Left ventricle myocardium superior (tissue), 1 donor: ENCODE measurements around the gene STK17B. TPM values are rescaled to one million over a fixed set of nuclear protein-coding genes. Genes with fewer than 3 reads are reported as not detected.

Experiments
- ATAC-seq: fragments of 200-7000 bp; cut with Tn5 transposase; one replicate; pipeline ENCODE4 v1.9.1; 2020; ENCODE audit warnings: mild to moderate bottlenecking, moderate library complexity
- DNase-seq: peaks from one replicate; pipeline ENCODE4 v3.0.0-alpha.2; 2020
- intact Hi-C: fragments of 100-400 bp; cut with micrococcal nuclease; formaldehyde crosslinking; loops from one replicate; pipeline ENCODE4 v1.11.0; 2022
- total RNA-seq: library from RNA; stranded (reverse); fragmentation: NEBNext Ultra II Directional; extraction: Animal tissue kit (Norgen Biotek cat#: 25700); gene quantifications from one replicate; pipeline ENCODE4 v1.2.1, GENCODE V29; 2021
- donor health status: DM: no; HTN: yes; CAD: no; lungs with severe emphysema.

The STK17B gene
- total RNA-seq, 1 donor from 2014 or later: 7.2 TPM

GRCh38 chr2:196162586-196163175, 8.7 kb downstream of the STK17B start:
- ATAC-seq: no peak
- DNase-seq: no peak
- intact Hi-C loops: no loop called here

GRCh38 chr2:196160946-196161345, 10.4 kb downstream of the STK17B start:
- intact Hi-C loops: no loop called here
- ATAC-seq: no peak
- no peak for DNase-seq

GRCh38 chr2:196160101-196160500, 11.3 kb downstream of the STK17B start:
- ATAC-seq: peak; percentile 74
- DNase-seq: no peak
- intact Hi-C loops: no loop called here

GRCh38 chr2:196159221-196159892, 12.0 kb downstream of the STK17B start:
- no peak for DNase-seq
- intact Hi-C loops: no loop called here
- ATAC-seq: no peak

GRCh38 chr2:196155575-196155974, 15.8 kb downstream of the STK17B start:
- ATAC-seq (no peak), DNase-seq (no peak)
- intact Hi-C loops: no loop called here

- ATAC-seq (no peak), DNase-seq (no peak)
- intact Hi-C loops: no loop called here
Measured at GRCh38 chr2:196153480-196153879, 17.9 kb downstream of the STK17B start.

- ATAC-seq: no peak
- intact Hi-C loops: no loop called here
- DNase-seq: no peak
Measured at GRCh38 chr2:196149948-196150347, 21.4 kb downstream of the STK17B start.

GRCh38 chr2:196148736-196149135, 22.6 kb downstream of the STK17B start:
- DNase-seq (no peak), ATAC-seq (no peak)
- intact Hi-C loops: no loop called here

- ATAC-seq (no peak), DNase-seq (no peak)
- intact Hi-C loops: no loop called here
Measured at GRCh38 chr2:196145256-196145655, 26.1 kb downstream of the STK17B start.

- DNase-seq (no peak), ATAC-seq (no peak)
- intact Hi-C loops: no loop called here
Measured at GRCh38 chr2:196144513-196145126, 26.8 kb downstream of the STK17B start.

- DNase-seq (no peak), ATAC-seq (no peak)
- intact Hi-C loops: no loop called here
Measured at GRCh38 chr2:196143730-196144131, 27.6 kb downstream of the STK17B start.

GRCh38 chr2:196142825-196143224, 28.6 kb downstream of the STK17B start:
- intact Hi-C loops: no loop called here
- ATAC-seq: no peak
- DNase-seq: no peak

GRCh38 chr2:196140213-196140612, 31.2 kb downstream of the STK17B start:
- DNase-seq: no peak
- intact Hi-C loops: no loop called here
- ATAC-seq: no peak

- ATAC-seq: no peak
- intact Hi-C loops: no loop called here
- DNase-seq: no peak
Measured at GRCh38 chr2:196137271-196137670, 34.1 kb downstream of the STK17B start.

GRCh38 chr2:196136151-196136550, 35.2 kb downstream of the STK17B start:
- DNase-seq: no peak
- ATAC-seq: no peak
- intact Hi-C loops: no loop called here

GRCh38 chr2:196131949-196132925, 39.1 kb downstream of the STK17B start:
- DNase-seq: no peak
- intact Hi-C loops: no loop called here
- ATAC-seq: no peak

GRCh38 chr2:196131384-196131937, 39.9 kb downstream of the STK17B start:
- no peak for DNase-seq
- intact Hi-C loops: no loop called here
- ATAC-seq: no peak

- no peak for DNase-seq
- no peak for ATAC-seq
- intact Hi-C loops: no loop called here
Measured at GRCh38 chr2:196130039-196130825, 41.1 kb downstream of the STK17B start.

- DNase-seq (no peak), ATAC-seq (no peak)
- intact Hi-C loops: no loop called here
Measured at GRCh38 chr2:196128749-196129148, 42.6 kb downstream of the STK17B start.
